ENCODE measurements around the gene PLCXD3.

- TF ChIP-seq CTCF (conservative IDR thresholded peaks at IDR 0.05), result no peak
- no peak for TF ChIP-seq ZFX (IDR thresholded peaks at IDR 0.05)
These were observed 146.9 kb downstream of the PLCXD3 start for GRCh38 chr5:41363343-41363986.

Data from C4-2B (cell line).